Thoracic aorta (tissue), 2 donors: ENCODE measurements around the gene RAB9B. TPM values are rescaled to one million over a fixed set of nuclear protein-coding genes. Genes with fewer than 3 reads are reported as not detected.

ENCODE experiments used
- ATAC-seq: fragments of 150-250 bp; one replicate; pipeline ENCODE4 v1.8.0; 2017; ENCODE audit warnings: low read depth; ENCODE audit not compliant: insufficient number of reproducible peaks, low FRiP score
- DNase-seq: peaks from one replicate; pipeline ENCODE4 v3.0.0-alpha.2; 2020; ENCODE audit warnings: low spot score
- H3K27ac ChIP-seq, 2 donors: fragments of 200-600 bp; sonication (generic); 1 replicate in 1 of 2; 2 replicates in 1 of 2; pipeline ENCODE4 v1.5.1; 2016; ENCODE audit warnings: mild to moderate bottlenecking in 2 of 2, moderate library complexity in 2 of 2
- H3K27me3 ChIP-seq: fragments of 200-600 bp; sonication (generic); replicated peaks from 2 replicates; pipeline ENCODE4 v1.6.0; 2016; ENCODE audit warnings: mild to moderate bottlenecking; ENCODE audit not compliant: insufficient read depth
- H3K36me3 ChIP-seq: fragments of 200-600 bp; sonication (generic); one replicate; pipeline ENCODE4 v1.5.1; 2016
- H3K4me1 ChIP-seq, 2 donors: fragments of 200-600 bp; sonication (generic); 1 replicate in 1 of 2; 2 replicates in 1 of 2; pipeline versions ENCODE4 v1.5.1 to v1.6.0; 2016; ENCODE audit warnings: low read depth in 2 of 2, mild to moderate bottlenecking in 1 of 2; ENCODE audit not compliant: control insufficient read depth in 1 of 2
- H3K4me3 ChIP-seq: fragments of 200-600 bp; sonication (generic); 2 replicates; pipeline ENCODE4 v1.5.1; 2016; ENCODE audit warnings: mild to moderate bottlenecking
- H3K9me3 ChIP-seq: fragments of 200-600 bp; sonication (generic); 2 replicates; pipeline ENCODE4 v1.5.1; 2016
- total RNA-seq, 2 donors: library from RNA; depleted of rRNA; stranded (reverse); fragments of >200 nt; gene quantifications; one replicate each; pipeline versions ENCODE4 v1.1.0 to v1.2.3, GENCODE V29; 2016
- TF ChIP-seq, protein P1 (sequence below): fragments of 200-600 bp; sonication (generic); IDR thresholded peaks from one replicate; pipeline ENCODE4 v1.5.1; 2019; ENCODE audit warnings: antibody characterized with exemption

Gene RAB9B
- total RNA-seq, 2 donors from 2014 or later, result 6.8 to 7.7 TPM

DNA sequence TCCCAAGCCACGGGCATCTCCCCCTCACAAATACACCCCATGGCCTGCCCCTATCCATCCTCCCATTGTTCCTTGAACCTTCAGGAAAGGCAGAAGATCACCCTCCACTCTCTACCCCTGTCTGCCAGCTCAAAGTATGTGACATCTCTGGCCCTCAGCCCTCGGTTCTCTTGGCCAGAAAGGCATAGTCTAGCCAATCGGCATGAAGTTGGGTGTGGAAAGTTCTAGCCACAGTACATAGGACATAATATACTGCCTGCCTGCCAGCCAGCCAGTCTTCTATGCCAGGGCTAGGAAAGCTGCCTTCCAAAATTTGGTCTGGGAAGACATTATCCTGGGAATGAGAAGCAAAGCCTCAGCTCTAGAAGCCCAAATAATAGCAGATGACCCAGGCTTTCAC lies 58.6 kb downstream of the RAB9B start:
- no peaks in the 10 kb centered on the region for H3K27me3 ChIP-seq
- no peaks in the 10 kb centered on the region for H3K36me3 ChIP-seq
- no peaks in the 10 kb centered on the region for H3K4me1 ChIP-seq
- H3K9me3 ChIP-seq, result no peaks in the 10 kb centered on the region
- no peak overlapping the region for H3K4me3 ChIP-seq
- no peak for ATAC-seq
- peak overlapping the region in 1 of 2 donors; percentile 8 for H3K27ac ChIP-seq
- no peak for DNase-seq
- TF ChIP-seq, protein P1, sequence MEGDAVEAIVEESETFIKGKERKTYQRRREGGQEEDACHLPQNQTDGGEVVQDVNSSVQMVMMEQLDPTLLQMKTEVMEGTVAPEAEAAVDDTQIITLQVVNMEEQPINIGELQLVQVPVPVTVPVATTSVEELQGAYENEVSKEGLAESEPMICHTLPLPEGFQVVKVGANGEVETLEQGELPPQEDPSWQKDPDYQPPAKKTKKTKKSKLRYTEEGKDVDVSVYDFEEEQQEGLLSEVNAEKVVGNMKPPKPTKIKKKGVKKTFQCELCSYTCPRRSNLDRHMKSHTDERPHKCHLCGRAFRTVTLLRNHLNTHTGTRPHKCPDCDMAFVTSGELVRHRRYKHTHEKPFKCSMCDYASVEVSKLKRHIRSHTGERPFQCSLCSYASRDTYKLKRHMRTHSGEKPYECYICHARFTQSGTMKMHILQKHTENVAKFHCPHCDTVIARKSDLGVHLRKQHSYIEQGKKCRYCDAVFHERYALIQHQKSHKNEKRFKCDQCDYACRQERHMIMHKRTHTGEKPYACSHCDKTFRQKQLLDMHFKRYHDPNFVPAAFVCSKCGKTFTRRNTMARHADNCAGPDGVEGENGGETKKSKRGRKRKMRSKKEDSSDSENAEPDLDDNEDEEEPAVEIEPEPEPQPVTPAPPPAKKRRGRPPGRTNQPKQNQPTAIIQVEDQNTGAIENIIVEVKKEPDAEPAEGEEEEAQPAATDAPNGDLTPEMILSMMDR, result no peak

Other genes starting within 250 kb of the RAB9B start
- gene TCEAL4, start 246.7 kb downstream of the RAB9B start, total RNA-seq, result 100 to 1,000 TPM; 334 to 386 TPM
- gene TCEAL3, start 224.3 kb downstream of the RAB9B start, total RNA-seq, result 100 to 1,000 TPM in 1 of 2 donors, 10 to 100 TPM in 1; 87.3 to 103 TPM
- gene TCEAL1, start 203.3 kb downstream of the RAB9B start, total RNA-seq, result 100 to 1,000 TPM; 108 to 134 TPM
- 100 to 1,000 TPM; 559 to 708 TPM for gene MORF4L2, start 145.6 kb downstream of the RAB9B start, total RNA-seq
- not detected for gene TMEM31, start 121.3 kb downstream of the RAB9B start, total RNA-seq
- gene PLP1, start 55.4 kb downstream of the RAB9B start, total RNA-seq, result 10 to 100 TPM in 1 of 2 donors, 1 to 10 TPM in 1; 1.7 to 14.8 TPM
- gene TMSB15B, start 130.4 kb upstream of the RAB9B start, total RNA-seq, result 1 to 10 TPM; 6.6 to 9.9 TPM
- not detected for gene H2BW1, start 181.5 kb upstream of the RAB9B start, total RNA-seq
- not detected for gene H2BW2, start 207.7 kb upstream of the RAB9B start, total RNA-seq
- gene TMSB15C, start 244.0 kb upstream of the RAB9B start, total RNA-seq, result 1 to 10 TPM; 3.9 to 4.3 TPM